PC-3 (cell line): ENCODE data around the gene SGCG.

Experiments
- EZH2 ChIP-seq: fragments of 300-600 bp; sonication (generic); IDR thresholded peaks from one replicate; pipeline ENCODE4 v1.6.1; 2017; ENCODE audit warnings: antibody characterized with exemption, mild to moderate bottlenecking, low read length; ENCODE audit not compliant: unreplicated experiment
- TF ChIP-seq, protein P1 (sequence below): fragments of 300-600 bp; sonication (generic); conservative IDR thresholded peaks from 2 replicates; pipeline ENCODE4 v1.5.1; 2017; ENCODE audit warnings: antibody characterized with exemption, low read depth, mild to moderate bottlenecking, low read length

GRCh38 chr13:23175920-23176319 lies 4.9 kb upstream of the SGCG start:
- TF ChIP-seq, protein P1, sequence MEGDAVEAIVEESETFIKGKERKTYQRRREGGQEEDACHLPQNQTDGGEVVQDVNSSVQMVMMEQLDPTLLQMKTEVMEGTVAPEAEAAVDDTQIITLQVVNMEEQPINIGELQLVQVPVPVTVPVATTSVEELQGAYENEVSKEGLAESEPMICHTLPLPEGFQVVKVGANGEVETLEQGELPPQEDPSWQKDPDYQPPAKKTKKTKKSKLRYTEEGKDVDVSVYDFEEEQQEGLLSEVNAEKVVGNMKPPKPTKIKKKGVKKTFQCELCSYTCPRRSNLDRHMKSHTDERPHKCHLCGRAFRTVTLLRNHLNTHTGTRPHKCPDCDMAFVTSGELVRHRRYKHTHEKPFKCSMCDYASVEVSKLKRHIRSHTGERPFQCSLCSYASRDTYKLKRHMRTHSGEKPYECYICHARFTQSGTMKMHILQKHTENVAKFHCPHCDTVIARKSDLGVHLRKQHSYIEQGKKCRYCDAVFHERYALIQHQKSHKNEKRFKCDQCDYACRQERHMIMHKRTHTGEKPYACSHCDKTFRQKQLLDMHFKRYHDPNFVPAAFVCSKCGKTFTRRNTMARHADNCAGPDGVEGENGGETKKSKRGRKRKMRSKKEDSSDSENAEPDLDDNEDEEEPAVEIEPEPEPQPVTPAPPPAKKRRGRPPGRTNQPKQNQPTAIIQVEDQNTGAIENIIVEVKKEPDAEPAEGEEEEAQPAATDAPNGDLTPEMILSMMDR, result peak; percentile 59
- no peak for TF ChIP-seq EZH2
